ENCODE measurements around the gene PTGDR.

The PTGDR gene

DNA sequence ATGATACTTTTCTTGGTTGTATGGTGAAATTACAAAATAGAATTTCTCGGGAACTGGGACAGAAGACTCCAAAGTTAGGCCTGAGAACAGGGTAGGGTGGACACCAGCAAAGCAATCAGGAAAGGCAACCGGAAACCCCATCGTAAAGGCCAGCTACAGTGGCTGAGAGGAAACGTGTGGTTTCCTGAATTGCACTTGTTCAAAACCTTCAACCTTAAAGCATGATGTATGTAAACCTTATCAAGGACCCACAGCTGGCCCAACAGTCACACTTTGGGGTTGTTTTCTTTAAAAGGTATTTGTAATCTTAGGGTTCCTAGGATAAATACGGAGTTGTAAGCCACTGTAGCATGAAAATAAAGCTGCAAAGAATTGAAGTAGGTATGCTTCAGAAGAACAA, 2.2 kb upstream of the PTGDR start:
- no peak for DNase-seq (ENCODE audit: low read depth)

- no peak for DNase-seq (ENCODE audit: low read depth)
Observed at GRCh38 chr14:52266179-52266578, 1.3 kb upstream of the PTGDR start.

GRCh38 chr14:52266782-52267181, 716 bp upstream of the PTGDR start:
- no peak for DNase-seq (ENCODE audit: low read depth)

DNA sequence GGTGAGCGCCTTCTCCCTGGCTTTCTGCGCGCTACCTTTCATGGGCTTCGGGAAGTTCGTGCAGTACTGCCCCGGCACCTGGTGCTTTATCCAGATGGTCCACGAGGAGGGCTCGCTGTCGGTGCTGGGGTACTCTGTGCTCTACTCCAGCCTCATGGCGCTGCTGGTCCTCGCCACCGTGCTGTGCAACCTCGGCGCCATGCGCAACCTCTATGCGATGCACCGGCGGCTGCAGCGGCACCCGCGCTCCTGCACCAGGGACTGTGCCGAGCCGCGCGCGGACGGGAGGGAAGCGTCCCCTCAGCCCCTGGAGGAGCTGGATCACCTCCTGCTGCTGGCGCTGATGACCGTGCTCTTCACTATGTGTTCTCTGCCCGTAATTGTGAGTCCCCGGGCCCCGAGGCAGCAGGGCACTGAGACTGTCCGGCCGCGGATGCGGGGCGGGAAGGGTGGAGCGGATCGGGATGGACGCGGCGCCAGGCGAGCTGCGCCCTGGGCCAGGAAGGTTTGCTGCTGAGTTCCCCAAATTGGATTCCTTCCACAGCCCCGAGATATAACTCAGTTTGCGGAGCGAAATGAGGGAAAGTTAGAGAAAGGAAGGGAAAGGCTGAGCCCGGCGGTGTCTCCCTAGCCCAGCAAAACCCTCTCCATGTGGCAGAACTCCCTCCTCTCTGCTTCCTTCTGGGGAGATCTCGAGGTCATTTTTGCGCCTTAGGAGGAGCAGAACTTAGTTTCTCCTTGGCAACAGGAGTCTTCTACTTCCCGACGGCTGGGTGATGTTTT, 972 bp downstream of the PTGDR start:
- no peak for DNase-seq (ENCODE audit: low read depth)

DNA sequence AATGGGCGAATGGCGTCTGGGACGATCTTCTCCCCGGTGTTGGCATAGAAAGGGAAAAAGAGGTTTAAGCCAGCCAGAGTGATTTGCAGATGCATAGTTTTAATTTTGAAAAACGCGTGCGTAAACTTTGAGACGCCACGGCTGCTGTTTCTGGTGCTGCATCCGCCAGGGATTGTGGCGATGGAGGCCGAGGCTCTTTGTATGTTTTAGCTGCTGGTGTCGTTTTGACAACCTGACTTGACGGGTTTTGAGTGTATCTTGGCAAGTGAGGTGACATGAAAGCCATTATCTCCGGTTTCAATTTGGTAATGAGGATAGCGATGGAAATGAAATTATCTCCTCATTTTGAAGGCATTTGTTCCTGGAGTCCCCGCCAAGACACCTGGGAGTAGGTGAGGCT, 1.6 kb downstream of the PTGDR start:
- no peak for DNase-seq (ENCODE audit: low read depth)

GRCh38 chr14:52269982-52270381, 2.5 kb downstream of the PTGDR start:
- DNase-seq (ENCODE audit: low read depth) = no peak

- no peak for DNase-seq (ENCODE audit: low read depth)
Observed at GRCh38 chr14:52271538-52271937, 4.0 kb downstream of the PTGDR start.

DNA sequence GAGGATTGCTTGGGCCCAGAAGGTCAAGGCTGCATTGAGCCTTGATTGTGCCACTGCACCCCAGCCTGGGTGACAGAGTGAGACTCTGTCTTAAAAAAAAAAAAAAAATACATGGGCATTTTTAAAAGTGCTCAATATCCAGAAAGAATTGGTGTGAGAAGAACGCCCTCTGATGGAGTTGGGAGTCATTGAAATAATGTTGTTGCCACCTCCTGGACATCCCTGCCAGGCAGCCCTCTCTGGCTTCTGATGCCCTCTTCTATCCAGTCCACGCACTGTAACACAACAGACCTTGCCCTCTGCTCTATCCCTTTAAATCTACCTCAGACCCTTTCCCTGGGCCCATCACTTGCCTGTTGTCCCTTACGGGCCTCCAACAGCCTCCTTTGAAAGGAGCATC, 4.9 kb downstream of the PTGDR start:
- no peak for DNase-seq (ENCODE audit: low read depth)

GRCh38 chr14:52275372-52275771, 7.9 kb downstream of the PTGDR start:
- no peak for DNase-seq (ENCODE audit: low read depth)

DNA sequence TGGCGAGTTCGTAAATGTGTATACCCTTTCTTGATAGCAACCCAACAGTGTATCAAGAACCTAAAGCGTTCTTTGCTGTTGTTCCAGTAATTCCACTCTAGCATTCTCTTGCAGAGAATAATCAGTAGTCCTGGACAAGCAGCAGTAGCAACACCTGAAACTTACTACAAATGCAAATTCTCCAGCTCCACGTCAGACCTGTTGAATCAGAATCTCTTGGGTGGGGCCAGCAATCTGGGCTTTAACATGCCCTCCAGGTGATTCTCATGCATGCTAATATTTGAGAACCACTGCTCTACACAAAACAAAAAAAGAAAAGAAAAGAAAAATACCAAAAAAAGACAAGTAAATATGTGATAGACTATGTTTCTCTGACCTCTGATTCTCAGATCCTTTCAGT, 10.1 kb downstream of the PTGDR start:
- no peak for DNase-seq (ENCODE audit: low read depth)

GRCh38 chr14:52279408-52279807, 11.9 kb downstream of the PTGDR start:
- no peak for DNase-seq (ENCODE audit: low read depth)

GRCh38 chr14:52283099-52283498, 15.6 kb downstream of the PTGDR start:
- DNase-seq (ENCODE audit: low read depth) = no peak

DNA sequence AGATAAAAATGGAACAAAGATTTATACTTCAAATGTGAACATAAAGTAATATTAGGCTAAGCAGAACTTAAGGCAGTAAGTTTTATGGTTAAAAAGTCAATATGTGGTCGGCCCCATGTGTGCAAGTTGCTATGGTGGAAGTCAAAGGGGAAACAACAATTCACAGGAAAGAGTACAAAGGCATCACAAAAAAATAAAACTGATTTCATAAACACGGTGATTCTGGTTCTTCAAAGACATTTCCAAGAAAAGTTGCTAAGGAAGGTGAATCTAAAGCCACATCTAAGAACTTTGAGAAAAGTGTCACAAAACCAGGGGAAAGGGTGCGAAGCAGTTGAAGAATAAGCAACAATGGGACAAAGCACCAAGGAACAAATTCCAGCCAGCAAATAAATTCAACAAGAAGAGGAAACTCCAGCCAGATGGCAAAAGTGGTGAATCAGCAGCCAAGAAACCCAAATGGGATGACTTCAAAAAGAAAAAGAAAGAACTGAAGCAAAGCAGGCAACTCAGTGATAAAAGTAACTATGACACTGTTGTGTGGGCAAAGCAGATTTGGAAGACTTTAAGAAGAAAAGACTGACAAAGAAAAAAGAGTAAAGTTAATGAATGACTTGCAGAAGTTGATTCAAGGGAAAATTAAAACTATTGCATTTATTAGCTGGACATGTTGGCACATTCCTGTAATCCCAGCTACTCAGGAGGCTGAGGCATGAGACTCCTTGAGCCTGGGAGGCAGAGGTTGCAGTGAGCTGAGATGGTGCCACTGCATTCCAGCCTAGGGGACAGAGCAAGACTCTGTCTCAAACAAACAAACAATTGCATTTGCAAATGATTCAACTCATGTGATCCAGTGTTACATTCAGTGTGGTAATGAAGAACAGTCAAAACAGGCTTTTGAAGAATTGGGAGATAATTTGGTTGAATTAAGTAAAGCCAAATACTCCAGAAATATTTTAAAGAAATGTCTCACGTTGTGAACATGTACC, 19.5 kb downstream of the PTGDR start:
- DNase-seq (ENCODE audit: low read depth) = no peak

DNA sequence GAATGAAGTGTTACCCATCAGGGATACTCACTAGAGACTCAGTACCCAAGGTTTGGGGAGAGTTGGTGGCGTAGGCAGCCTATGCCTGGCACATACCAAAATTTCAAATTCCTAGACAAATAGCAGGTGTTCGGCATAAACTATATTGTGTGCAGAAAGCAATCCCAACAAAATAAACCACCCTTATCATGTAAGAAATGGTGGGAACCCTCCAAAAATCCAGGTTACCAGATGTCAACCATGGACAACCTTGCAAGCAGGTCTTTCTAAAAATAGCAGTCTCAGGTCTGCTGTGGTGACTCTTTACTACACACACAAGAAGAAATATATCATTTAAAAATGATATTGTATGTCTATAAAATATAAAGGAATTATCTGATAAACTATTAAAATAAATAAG, 28.9 kb downstream of the PTGDR start:
- no peak for DNase-seq (ENCODE audit: low read depth)

DNA sequence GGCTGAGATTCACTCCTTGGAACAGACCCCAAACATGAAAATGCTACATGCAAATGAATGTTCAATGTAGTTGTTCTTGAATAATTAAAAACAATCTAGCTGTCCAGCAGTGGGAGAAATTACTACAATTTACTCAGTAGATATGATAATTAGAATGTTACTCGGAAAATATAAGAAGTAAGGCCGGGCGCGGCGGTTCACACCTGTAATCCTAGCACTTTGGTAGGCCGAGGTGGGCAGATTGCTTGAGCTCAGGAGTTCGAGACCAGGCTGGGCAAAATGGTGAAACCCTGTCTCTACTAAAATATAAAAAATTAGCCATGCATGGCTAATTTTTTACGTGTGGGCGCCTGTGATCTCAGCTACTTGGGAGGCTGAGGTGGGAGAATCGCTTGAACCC, 31.3 kb downstream of the PTGDR start:
- DNase-seq (ENCODE audit: low read depth) = no peak

GRCh38 chr14:52299692-52300278, 32.3 kb downstream of the PTGDR start:
- DNase-seq (ENCODE audit: low read depth) = no peak

DNA sequence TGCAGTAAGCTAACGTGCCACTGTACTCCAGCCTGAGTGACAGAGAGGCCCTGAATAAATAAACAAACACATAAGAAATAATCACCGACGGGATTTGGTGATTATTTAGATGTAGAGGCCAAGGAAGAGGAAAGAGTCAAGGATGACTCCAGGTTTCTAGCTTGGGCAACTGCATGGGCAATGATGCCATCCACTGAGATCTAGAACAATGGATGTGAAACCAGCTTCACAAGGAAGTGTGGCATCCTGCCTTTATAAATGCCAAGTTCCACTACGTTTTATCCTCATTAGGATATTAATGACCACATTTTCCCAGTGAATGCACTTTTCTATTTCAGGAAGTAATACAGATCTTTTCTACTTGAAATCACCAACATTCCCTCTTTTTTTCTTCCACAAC, 35.7 kb downstream of the PTGDR start:
- DNase-seq (ENCODE audit: low read depth) = no peak

DNA sequence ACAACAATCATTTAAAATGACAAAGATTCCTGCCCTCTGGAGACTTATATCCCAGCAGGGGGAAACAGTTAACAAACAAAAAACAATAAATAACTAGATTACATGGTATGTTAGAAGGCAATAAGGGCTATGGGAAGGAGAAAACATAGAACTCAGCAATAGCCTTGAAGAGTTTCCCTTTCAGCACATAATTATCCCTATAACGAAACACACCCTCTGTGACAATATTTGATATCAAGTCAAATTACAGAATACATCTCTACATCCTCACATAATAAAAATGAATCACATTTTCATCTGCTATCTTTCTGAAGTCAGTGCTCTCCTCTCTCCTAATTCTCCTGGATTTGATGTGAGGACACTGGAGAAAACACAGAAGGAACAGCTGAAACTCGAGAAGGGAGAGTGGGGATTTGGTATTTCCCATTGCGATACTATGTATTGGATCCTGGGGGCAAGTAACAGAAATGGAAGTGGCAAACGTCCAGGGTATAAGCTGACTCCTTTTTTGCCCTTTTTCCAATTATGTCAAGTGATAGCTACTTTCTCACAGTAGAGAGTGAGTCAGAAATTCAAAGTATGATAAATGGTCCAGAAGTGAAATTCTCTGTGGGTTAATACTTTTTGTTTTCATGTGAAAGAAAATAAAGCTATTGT, 36.9 kb downstream of the PTGDR start:
- no peak for DNase-seq (ENCODE audit: low read depth)

GRCh38 chr14:52305014-52305413, 37.5 kb downstream of the PTGDR start:
- DNase-seq (ENCODE audit: low read depth) = no peak

DNA sequence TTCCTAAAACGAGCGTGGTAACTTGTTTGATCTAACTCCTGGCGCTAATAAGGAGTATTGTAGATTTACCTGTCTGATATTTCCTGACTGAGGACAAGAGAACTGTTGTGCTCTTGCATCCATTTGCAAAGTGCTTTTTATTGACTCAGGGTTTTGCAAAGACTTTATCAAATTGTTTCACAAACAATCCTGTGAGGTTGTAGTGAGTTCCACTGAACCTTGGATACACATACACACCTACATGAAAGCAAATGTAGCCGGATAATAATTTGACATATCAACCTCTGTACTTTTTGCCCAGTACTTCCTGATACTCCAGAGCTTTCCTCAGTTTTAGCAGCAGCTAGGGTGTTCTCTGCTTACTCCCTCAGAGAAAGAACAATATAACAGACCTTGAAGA, 39.9 kb downstream of the PTGDR start:
- DNase-seq (ENCODE audit: low read depth) = no peak

- no peak for DNase-seq (ENCODE audit: low read depth)
Observed at GRCh38 chr14:52307905-52308304, 40.4 kb downstream of the PTGDR start.

DNA sequence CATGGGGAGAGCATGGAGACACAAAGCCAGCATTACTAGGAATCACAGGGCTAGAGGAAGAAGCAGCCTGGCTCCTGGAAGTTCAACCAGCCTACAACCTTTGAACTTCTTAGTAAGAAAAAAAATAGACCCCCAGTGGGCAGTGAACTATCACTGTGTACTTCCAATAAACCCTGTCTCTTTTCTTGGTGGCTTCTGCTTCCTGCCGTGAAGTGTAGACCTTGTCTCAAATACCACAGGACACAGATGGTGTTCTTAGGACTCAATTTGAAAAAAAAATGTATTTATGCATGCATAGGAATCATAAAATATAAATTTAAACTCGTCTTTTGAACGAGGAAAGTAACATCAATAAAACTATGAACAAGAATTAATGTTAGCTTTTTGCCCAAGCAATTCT, 43.0 kb downstream of the PTGDR start:
- DNase-seq (ENCODE audit: low read depth) = no peak
